Activated T-helper 1 cell treated with Interleukin-2 at 50 U/mL for 16 hours (primary cell): ENCODE measurements around the gene ZNF536.
"Not testable (repeated sequence)": the region's sequence is repeated elsewhere in the genome, so short reads cannot be mapped to it uniquely, and the experiment has no call there.

ENCODE experiments used
- DNase-seq: peaks from one replicate; pipeline ENCODE4 v3.0.0-alpha.2; 2020; ENCODE audit warnings: low read depth

ZNF536 gene

GRCh38 chr19:30420316-30420715 lies 48.1 kb downstream of the ZNF536 start:
- DNase-seq: no peak

GRCh38 chr19:30420881-30421280 lies 48.7 kb downstream of the ZNF536 start:
- no peak for DNase-seq

GRCh38 chr19:30421571-30421970 lies 49.4 kb downstream of the ZNF536 start:
- no peak for DNase-seq

- DNase-seq: no peak
These were observed 51.3 kb downstream of the ZNF536 start for GRCh38 chr19:30423481-30423880.

GRCh38 chr19:30425885-30426838 lies 54.0 kb downstream of the ZNF536 start:
- no peak for DNase-seq

GRCh38 chr19:30426864-30427263 lies 54.7 kb downstream of the ZNF536 start:
- no peak for DNase-seq

- no peak for DNase-seq
These were observed 56.0 kb downstream of the ZNF536 start for GRCh38 chr19:30428092-30428680.

GRCh38 chr19:30428844-30429243 lies 56.7 kb downstream of the ZNF536 start:
- no peak for DNase-seq

- DNase-seq: no peak
These were observed 58.1 kb downstream of the ZNF536 start for GRCh38 chr19:30430206-30430734.

- DNase-seq: no peak
These were observed 59.4 kb downstream of the ZNF536 start for GRCh38 chr19:30431591-30431990.

- no peak for DNase-seq
These were observed 62.8 kb downstream of the ZNF536 start for GRCh38 chr19:30434797-30435594.

- no peak for DNase-seq
These were observed 65.7 kb downstream of the ZNF536 start for GRCh38 chr19:30437869-30438268.

- no peak for DNase-seq
These were observed 67.1 kb downstream of the ZNF536 start for GRCh38 chr19:30439310-30439709.

GRCh38 chr19:30441011-30441410 lies 68.8 kb downstream of the ZNF536 start:
- DNase-seq: no peak

GRCh38 chr19:30442674-30443073 lies 70.5 kb downstream of the ZNF536 start:
- no peak for DNase-seq

- no peak for DNase-seq
These were observed 71.5 kb downstream of the ZNF536 start for GRCh38 chr19:30443531-30444252.

- no peak for DNase-seq
These were observed 72.1 kb downstream of the ZNF536 start for GRCh38 chr19:30444253-30444671.

- no peak for DNase-seq
These were observed 72.6 kb downstream of the ZNF536 start for GRCh38 chr19:30444686-30445232.

GRCh38 chr19:30445385-30445784 lies 73.2 kb downstream of the ZNF536 start:
- DNase-seq: no peak

GRCh38 chr19:30446120-30446519 lies 73.9 kb downstream of the ZNF536 start:
- not testable (repeated sequence) for DNase-seq

GRCh38 chr19:30446850-30447552 lies 74.8 kb downstream of the ZNF536 start:
- no peak for DNase-seq
